Nephron progenitor cell (in vitro differentiated cells): Measurements from ENCODE around the gene PLXNC1.

Source experiments
- DNase-seq: peaks from one replicate; pipeline ENCODE4 v3.0.0; 2021
- H3K27ac Mint-ChIP-seq: 2 replicates; pipeline ENCODE4 v1.8.0; 2021; ENCODE audit warnings: mild to moderate bottlenecking, moderate library complexity, mixed read lengths
- H3K27me3 Mint-ChIP-seq: 2 replicates; pipeline ENCODE4 v1.8.0; 2021; ENCODE audit warnings: mild to moderate bottlenecking, low read depth, mixed read lengths; ENCODE audit not compliant: poor library complexity
- H3K36me3 Mint-ChIP-seq: 2 replicates; pipeline ENCODE4 v1.8.0; 2021; ENCODE audit warnings: low read depth, mixed read lengths
- H3K4me1 Mint-ChIP-seq: 2 replicates; pipeline ENCODE4 v1.8.0; 2021; ENCODE audit warnings: mixed read lengths
- H3K4me3 Mint-ChIP-seq: 2 replicates; pipeline ENCODE4 v1.8.0; 2021; ENCODE audit warnings: mild to moderate bottlenecking, moderate library complexity, mixed read lengths
- H3K9me3 Mint-ChIP-seq: 2 replicates; pipeline ENCODE4 v1.8.0; 2021; ENCODE audit warnings: mild to moderate bottlenecking, moderate library complexity, mixed read lengths
- TF ChIP-seq, protein P1 (sequence below): fragments of 200-600 bp; sonication (generic); IDR thresholded peaks from 2 replicates; pipeline ENCODE4 v1.5.0; 2021; ENCODE audit warnings: antibody characterized with exemption

The PLXNC1 gene

DNA sequence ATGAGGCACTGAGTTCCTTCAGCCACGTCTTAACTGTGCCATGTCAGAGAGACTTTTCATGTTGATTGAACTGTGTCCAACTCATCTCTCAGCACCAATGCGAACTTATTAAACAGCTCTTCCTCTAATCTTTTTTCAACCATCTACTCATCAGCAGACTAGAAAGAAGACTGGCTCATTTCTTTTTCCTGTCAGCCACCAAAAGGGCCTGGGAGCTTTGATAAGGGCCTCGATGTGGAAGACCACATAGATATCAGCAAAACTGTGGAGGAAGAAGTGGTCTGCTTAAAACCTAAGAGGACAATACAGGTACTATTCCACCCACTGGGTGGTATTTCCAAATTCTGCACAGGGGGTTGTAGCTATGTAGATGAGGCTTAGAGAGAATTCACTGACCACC is 3.6 kb upstream of the PLXNC1 start:
- no peak overlapping the region for H3K4me3 Mint-ChIP-seq
- H3K4me1 Mint-ChIP-seq, result no peaks in the 10 kb centered on the region
- TF ChIP-seq, protein P1, sequence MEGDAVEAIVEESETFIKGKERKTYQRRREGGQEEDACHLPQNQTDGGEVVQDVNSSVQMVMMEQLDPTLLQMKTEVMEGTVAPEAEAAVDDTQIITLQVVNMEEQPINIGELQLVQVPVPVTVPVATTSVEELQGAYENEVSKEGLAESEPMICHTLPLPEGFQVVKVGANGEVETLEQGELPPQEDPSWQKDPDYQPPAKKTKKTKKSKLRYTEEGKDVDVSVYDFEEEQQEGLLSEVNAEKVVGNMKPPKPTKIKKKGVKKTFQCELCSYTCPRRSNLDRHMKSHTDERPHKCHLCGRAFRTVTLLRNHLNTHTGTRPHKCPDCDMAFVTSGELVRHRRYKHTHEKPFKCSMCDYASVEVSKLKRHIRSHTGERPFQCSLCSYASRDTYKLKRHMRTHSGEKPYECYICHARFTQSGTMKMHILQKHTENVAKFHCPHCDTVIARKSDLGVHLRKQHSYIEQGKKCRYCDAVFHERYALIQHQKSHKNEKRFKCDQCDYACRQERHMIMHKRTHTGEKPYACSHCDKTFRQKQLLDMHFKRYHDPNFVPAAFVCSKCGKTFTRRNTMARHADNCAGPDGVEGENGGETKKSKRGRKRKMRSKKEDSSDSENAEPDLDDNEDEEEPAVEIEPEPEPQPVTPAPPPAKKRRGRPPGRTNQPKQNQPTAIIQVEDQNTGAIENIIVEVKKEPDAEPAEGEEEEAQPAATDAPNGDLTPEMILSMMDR, result no peak
- no peaks in the 10 kb centered on the region for H3K9me3 Mint-ChIP-seq
- H3K27ac Mint-ChIP-seq, result no peak overlapping the region
- peaks cover 58% of the 10 kb centered on the region for H3K27me3 Mint-ChIP-seq
- no peaks in the 10 kb centered on the region for H3K36me3 Mint-ChIP-seq
- no peak for DNase-seq

DNA sequence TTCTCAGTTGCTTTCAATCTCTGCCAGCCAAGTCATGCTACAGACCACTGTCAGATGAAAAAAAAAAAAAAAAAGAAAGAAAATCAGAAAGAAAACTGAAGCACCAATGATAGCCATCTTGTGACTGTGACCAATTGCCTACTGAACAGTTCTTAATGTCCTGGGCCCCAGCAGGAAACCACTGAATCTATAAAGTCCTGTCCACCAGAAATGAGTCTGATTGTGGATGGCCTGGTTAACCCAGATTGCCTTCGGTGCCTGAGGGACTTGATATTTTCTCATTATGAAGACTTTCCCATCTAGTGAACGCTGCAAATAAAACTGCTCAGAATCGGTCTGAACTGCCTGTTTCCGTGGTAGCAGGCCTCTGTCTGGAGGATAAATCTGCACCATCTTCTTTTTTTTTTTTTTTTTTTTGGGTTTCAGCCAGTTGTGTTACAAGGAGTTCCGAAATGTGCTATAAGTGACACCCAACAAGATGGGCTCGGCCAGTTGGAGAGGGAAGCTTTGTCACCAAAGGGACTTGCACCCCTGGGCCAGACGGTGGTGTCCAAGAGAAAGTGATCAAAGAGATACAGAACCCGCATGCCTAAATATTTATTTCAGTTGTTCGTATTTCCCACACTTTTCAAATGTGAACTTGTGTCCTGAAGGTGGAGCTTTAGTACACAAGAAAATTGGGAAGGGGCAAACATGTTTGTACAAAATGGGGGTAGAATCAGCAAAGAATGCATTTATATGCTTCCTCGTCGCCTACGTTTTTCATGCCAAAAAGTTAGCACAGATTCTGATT is 3.0 kb upstream of the PLXNC1 start:
- Mint-ChIP-seq H3K27me3 (peaks cover 64% of the 10 kb centered on the region), H3K4me1 (no peaks in the 10 kb centered on the region), H3K27ac (no peak overlapping the region), H3K4me3 (no peak overlapping the region), H3K9me3 (no peaks in the 10 kb centered on the region), H3K36me3 (no peaks in the 10 kb centered on the region)
- no peak for DNase-seq
- TF ChIP-seq, protein P1, result no peak

DNA sequence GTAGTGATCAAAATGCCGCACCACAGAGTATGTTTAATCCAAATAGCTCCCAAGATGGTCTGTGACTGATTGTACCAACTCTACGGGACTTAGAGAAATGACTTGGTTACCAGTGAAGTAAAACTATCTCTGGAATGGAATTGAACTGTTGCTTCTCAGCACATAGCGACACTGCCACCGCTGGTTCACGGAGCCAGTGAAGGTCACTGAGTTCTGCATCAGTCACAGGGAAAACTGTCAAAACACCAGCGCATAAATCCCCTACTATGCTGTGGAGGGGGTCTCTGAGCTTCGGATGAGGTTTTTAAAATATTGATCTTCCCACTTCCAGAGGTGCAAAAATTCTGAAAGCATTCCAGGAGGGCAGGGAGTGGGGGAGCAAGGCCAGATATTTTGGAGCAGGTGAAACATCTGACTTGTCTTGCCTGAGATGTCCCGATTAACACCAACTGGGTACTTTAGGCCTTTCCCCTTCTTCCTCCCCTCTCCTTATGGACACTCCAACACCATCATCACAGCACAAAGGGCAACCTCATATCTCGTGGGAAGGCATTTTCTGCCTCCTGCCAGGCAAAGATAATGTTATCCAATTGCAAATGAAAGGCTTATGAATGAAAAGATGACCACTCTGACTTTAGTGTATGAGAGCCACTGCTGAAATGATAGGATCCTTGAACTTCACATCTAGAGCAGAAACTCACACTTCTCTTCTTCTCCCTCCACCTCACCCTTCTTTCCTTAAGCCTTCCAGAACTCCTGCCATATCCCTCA is 2.0 kb upstream of the PLXNC1 start:
- no peak for DNase-seq
- H3K4me3 Mint-ChIP-seq, result no peak overlapping the region
- H3K36me3 Mint-ChIP-seq, result no peaks in the 10 kb centered on the region
- no peaks in the 10 kb centered on the region for H3K9me3 Mint-ChIP-seq
- TF ChIP-seq, protein P1, result no peak
- peaks cover 6% of the 10 kb centered on the region for H3K4me1 Mint-ChIP-seq
- peaks cover 74% of the 10 kb centered on the region for H3K27me3 Mint-ChIP-seq
- no peak overlapping the region for H3K27ac Mint-ChIP-seq

DNA sequence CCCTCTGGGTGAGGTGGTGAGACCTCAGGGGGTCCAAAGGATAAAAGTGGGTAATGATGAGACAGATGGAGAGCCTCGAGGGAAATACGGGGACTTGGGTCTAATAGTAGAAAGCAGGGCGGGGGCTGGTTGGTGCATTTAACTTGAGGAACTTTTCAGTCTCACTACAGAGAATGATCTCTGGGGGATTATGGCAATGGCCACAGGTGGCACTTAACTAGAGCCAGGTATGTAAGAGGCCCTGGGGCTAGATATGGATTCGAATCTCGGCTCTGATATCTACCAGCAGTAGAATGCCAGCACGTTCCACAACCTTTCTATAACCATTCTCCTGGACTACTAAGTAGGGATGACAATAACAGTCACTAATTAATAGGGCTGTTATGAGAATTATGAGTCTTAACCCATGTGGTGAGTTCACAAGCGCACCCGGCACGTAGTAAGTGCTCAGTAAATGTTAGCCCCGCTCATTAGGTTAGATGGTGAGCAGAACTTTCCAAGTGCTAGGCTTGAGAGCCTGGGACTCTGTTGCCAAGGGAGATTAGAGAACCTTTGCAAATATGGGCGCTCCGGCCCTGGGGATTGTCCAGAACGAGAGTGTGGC is 888 bp upstream of the PLXNC1 start:
- peaks cover 82% of the 10 kb centered on the region for H3K27me3 Mint-ChIP-seq
- H3K4me1 Mint-ChIP-seq, result peaks cover 17% of the 10 kb centered on the region
- H3K27ac Mint-ChIP-seq, result no peak overlapping the region
- peak overlapping the region; percentile 74 for H3K4me3 Mint-ChIP-seq
- TF ChIP-seq, protein P1, result no peak
- H3K36me3 Mint-ChIP-seq, result no peaks in the 10 kb centered on the region
- DNase-seq, result no peak
- no peaks in the 10 kb centered on the region for H3K9me3 Mint-ChIP-seq

DNA sequence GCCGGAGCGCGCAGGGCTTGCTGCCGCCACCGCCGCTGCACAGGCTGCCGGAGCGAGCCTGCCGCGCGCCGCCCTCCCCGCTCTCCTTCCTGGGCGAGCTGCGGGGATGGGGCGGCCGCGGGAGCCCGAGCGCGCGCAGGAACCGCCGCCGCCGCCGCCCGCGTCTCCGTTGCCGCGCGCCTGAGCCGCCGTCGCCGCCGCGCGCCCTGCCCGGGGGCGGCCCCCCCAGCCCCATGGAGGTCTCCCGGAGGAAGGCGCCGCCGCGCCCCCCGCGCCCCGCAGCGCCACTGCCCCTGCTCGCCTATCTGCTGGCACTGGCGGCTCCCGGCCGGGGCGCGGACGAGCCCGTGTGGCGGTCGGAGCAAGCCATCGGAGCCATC is 352 bp downstream of the PLXNC1 start:
- H3K4me3 Mint-ChIP-seq, result peak overlapping the region; percentile 72
- peaks cover 83% of the 10 kb centered on the region for H3K27me3 Mint-ChIP-seq

More for the DNA sequence above, 352 bp downstream of the PLXNC1 start:
- no peaks in the 10 kb centered on the region for H3K36me3 Mint-ChIP-seq
- H3K9me3 Mint-ChIP-seq, result no peaks in the 10 kb centered on the region
- H3K27ac Mint-ChIP-seq, result no peak overlapping the region
- TF ChIP-seq, protein P1, result no peak
- peaks cover 24% of the 10 kb centered on the region for H3K4me1 Mint-ChIP-seq
- DNase-seq, result peak; percentile 68
